Muscle layer of colon (tissue), 2 donors: ENCODE measurements around the gene GPR142.

Experiments used
- H3K27ac ChIP-seq: one replicate; pipeline ENCODE4 v1.7.0; 2013; ENCODE audit warnings: low read depth, mild to moderate bottlenecking, low read length, moderate library complexity
- H3K27me3 ChIP-seq, 2 donors: one replicate each; pipeline ENCODE4 v1.7.0; 2013; ENCODE audit warnings: low read length in 2 of 2, mild to moderate bottlenecking in 2 of 2; ENCODE audit not compliant: insufficient read depth in 2 of 2, control insufficient read depth in 1 of 2
- H3K36me3 ChIP-seq: one replicate; pipeline ENCODE4 v1.7.0; 2013; ENCODE audit warnings: mild to moderate bottlenecking, low read length; ENCODE audit not compliant: insufficient read depth
- H3K4me1 ChIP-seq: one replicate; pipeline ENCODE4 v1.7.0; 2013; ENCODE audit warnings: mild to moderate bottlenecking, low read length; ENCODE audit not compliant: insufficient read depth
- H3K4me3 ChIP-seq, 2 donors: one replicate each; pipeline ENCODE4 v1.7.0; 2013; ENCODE audit warnings: low read length in 2 of 2, low read depth in 1 of 2, mild to moderate bottlenecking in 1 of 2, moderate library complexity in 1 of 2
- H3K9ac ChIP-seq: one replicate; pipeline ENCODE4 v1.7.0; 2013; ENCODE audit warnings: low read length
- H3K9me3 ChIP-seq: one replicate; pipeline ENCODE4 v1.7.0; 2013; ENCODE audit warnings: mild to moderate bottlenecking, low read length
- donor health status: abdominal sarcoma.
- donor health status: Adenocarcinoma of cecum.

The GPR142 gene

DNA sequence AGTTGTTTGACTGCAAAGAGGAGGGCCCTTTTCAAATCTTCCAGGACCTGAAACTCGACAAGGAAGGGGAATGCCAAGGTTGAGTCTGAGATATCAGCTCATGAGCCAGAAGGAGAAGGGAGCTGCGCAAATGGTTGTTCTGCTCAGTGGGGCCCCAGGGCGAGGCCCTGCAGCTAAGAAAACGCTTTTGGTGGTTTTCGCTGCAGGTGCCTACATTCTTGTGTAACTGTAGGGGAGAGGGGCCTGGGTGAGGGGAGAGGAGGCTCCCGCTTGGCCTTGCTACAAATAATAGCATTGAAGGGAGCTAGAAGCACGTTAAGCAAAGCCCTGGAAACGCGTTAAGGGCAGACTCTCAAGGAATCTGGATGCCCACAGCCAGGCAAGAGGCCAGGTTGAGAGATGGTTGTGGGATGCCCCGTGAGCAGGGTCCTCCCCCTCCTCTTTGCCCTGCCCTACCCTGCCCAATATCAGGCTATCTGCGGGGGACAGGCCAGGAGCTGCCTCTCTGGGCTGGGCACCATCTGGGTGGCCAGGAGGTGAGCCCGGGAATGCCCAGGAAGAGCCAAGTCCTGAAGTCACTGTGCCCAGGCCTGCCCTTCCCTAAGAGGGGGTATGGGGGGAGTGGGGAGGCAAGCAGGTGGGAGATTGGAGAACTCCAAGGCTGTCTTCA, 21.9 kb downstream of the GPR142 start:
- Histone ChIP-seq H3K27ac (no peak overlapping the region), H3K4me3 (no peak overlapping the region), H3K36me3 (no peaks in the 10 kb centered on the region), H3K27me3 (no peaks in the 10 kb centered on the region), H3K9me3 (no peaks in the 10 kb centered on the region), H3K9ac (no peak overlapping the region), H3K4me1 (no peaks in the 10 kb centered on the region)

DNA sequence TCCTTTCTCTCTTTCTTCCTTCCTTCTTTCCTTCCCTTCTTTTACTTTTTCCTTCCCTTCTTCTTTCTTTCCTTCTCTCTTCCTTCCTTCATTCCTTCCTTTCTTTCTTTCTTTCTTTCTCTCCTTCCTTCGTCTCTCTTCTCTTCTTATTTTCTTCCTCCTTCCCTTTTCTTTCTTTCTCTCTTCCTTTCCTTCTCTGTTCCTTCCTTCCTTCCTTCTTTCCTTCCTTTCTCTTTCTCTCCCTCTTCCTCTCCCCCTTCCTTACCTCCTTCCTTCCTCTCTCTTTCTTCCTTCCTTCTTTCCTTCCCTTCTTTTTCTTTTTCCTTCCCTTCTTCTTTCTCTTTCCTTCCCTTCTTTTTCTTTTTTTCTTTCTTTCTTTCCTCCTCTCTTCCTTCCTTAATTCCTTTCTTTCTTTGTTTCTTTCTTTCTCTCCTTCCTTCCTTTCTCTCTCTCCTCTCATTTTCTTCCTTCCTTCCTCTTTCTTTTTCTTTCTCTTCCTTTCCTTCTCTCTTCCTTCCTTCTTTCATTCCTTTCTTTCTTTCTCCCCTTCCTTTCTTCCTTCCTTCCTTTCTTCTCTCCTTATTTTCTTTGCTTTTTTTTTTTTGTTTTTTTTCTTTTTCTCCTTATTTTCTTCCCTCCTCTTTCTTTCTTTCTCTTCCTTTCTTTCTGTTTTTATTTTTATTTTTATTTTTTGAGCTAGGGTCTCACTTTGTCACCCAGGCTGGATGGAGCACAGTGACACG, 22.8 kb downstream of the GPR142 start:
- Histone ChIP-seq H3K27me3 (no peaks in the 10 kb centered on the region), H3K4me3 (no peak overlapping the region), H3K27ac (no peak overlapping the region), H3K36me3 (no peaks in the 10 kb centered on the region), H3K4me1 (no peaks in the 10 kb centered on the region), H3K9ac (no peak overlapping the region), H3K9me3 (no peaks in the 10 kb centered on the region)

DNA sequence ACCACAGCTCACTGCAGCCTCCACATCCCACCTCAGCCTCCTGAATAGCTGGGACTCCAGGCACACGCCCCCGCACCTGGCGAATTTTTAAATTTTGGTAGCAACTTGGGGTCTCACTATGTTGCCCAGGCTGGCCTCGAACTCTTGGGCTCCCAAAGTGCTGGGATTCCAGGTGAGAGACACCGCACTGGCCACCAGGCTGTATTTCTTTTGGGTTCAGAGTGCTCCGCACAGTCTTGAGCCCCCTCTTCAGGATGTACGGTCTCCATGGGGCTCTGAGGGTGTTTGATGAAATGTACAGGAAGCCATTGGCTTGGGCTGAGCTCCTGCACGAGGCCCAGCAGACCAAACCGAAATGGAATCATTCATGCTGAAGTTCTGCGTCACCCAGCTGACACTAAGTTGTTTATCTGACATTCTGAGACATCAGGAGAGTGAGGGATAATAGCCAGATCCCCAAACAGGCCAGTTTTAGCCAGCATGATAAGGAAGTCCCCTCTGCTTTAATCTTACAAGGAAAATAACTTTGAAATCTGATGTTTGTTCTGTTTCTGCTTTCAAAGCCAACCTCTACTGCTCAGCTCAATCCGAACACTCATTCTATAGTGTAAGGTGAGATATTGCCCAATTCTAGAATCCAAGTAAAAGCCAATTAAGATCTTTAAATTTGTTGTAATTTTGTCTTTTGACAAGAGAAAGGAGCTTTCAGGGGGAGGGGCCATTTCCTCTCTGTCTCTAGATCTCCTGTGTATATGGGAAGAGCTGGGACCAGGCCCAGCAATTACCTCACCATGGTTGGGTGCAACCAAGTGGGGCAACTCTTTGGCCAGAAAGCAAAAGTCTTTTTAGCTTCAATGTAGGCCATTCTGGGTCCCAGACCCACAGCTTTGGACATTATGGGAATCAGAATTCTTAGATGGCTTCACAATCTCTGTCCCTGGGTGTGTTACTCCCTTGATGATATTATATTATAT, 23.7 kb downstream of the GPR142 start:
- Histone ChIP-seq H3K27me3 (no peaks in the 10 kb centered on the region), H3K4me1 (no peaks in the 10 kb centered on the region), H3K4me3 (no peak overlapping the region), H3K9ac (no peak overlapping the region), H3K9me3 (no peaks in the 10 kb centered on the region), H3K27ac (no peak overlapping the region), H3K36me3 (no peaks in the 10 kb centered on the region)

DNA sequence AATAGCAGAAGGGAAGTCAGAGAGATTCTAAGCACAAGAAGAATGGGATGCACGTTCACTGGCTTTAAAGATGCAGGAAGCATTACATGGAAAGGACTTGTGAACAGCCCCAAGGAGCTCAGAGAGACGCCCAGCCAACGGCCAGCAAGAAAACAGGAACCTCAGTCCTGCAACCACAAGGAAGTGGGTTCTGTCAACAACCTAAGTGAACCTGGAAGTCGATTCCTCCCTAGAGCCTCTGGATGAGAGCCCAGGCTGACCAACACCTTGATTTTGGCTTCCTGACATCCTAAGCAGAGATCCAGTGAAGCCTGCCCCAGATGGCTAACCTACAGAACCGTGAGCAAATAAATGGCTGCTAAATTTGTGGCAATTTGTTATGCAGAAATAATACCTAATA, 24.5 kb downstream of the GPR142 start:
- no peaks in the 10 kb centered on the region for H3K36me3 ChIP-seq
- H3K27ac ChIP-seq = no peak overlapping the region
- H3K4me3 ChIP-seq = no peak overlapping the region
- H3K27me3 ChIP-seq = no peaks in the 10 kb centered on the region
- no peaks in the 10 kb centered on the region for H3K9me3 ChIP-seq
- H3K9ac ChIP-seq = no peak overlapping the region
- no peaks in the 10 kb centered on the region for H3K4me1 ChIP-seq

DNA sequence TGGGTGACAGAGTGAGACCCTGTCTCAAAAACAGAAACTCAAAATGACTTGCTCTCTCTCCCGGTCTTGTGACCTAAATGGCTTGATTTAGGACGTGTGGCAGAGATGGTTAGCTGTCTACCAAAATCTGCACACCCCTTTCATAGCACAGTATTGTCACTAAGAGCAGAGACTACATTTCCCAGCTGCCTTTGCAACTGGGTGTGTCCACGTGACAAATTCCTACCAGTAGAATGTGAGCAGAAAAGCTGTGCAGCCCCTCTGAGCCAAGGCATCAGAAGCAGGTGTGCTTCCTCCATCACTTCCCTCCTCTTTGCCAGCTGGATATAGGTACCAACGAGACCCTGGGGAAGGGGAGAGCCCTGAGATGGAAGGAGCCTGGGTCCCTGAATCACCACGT, 25.5 kb downstream of the GPR142 start:
- H3K27me3 ChIP-seq = no peaks in the 10 kb centered on the region
- H3K36me3 ChIP-seq = no peaks in the 10 kb centered on the region
- no peak overlapping the region for H3K27ac ChIP-seq
- H3K4me3 ChIP-seq = no peak overlapping the region
- no peak overlapping the region for H3K9ac ChIP-seq
- H3K9me3 ChIP-seq = no peaks in the 10 kb centered on the region
- no peaks in the 10 kb centered on the region for H3K4me1 ChIP-seq

DNA sequence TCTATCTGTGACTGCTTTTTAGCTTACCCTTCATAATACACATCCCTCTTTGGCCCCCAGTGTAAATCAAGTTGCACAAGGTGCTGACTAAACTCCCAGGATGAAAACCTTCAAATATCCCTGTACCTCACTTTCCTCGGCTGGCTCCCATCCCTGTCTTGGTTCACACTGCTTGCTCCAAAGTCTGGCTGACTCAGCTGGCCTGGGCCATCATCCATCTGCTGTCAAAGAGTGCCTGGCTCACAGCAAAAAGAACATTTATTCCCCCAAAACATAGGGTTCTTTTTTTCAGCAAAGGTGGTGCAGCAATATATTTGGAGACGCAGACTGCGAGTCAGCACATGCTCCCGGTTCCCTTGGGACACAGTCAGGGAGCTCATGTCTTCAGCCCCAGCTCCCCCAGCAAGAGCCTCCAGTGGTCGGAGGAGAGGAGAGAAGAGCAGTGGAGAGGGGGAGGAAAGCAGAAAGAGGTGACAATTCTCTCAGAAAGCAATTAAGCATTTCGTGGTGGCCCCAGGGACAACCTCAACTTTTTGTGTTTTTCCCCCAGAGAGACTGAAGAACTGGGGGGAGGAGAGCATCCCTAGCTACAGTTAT, 26.1 kb downstream of the GPR142 start:
- Histone ChIP-seq H3K9me3 (no peaks in the 10 kb centered on the region), H3K9ac (no peak overlapping the region), H3K36me3 (no peaks in the 10 kb centered on the region), H3K27ac (no peak overlapping the region), H3K27me3 (no peaks in the 10 kb centered on the region), H3K4me1 (no peaks in the 10 kb centered on the region), H3K4me3 (no peak overlapping the region)

DNA sequence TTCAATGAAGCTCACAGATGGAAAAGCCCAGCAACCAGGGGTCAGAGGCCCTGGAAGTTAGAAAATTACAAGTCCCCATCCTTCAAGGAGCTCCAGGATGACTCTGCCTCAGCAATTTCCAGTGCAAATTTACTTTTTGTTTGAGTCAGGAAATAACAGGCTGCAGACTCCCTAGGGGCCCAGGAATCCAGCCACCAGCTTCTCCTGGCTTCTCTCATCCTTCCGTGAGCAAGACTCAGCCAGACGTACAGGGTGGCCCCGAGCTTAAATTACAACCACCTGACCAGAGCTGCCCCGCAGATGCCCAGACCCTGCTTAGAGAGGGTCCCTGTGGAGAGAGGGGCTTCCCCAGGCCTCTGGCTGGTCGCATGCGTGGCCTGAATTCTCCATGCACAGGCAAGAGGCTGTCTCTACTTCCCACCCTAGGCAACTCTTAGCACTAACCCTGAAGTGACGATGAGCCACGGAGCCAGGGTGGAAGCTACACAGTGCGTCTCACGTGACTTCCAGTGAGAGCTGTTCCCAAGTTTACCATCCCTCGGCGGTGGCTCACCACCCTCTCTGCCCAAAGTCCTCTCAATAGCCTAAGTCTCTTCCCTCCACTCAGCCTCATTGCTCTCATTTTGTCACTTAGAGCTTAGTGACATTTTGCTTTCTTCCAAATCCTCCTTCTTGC, 27.1 kb downstream of the GPR142 start:
- Histone ChIP-seq H3K4me3 (no peak overlapping the region), H3K27me3 (no peaks in the 10 kb centered on the region), H3K27ac (no peak overlapping the region), H3K36me3 (no peaks in the 10 kb centered on the region), H3K9ac (no peak overlapping the region), H3K9me3 (no peaks in the 10 kb centered on the region), H3K4me1 (no peaks in the 10 kb centered on the region)

DNA sequence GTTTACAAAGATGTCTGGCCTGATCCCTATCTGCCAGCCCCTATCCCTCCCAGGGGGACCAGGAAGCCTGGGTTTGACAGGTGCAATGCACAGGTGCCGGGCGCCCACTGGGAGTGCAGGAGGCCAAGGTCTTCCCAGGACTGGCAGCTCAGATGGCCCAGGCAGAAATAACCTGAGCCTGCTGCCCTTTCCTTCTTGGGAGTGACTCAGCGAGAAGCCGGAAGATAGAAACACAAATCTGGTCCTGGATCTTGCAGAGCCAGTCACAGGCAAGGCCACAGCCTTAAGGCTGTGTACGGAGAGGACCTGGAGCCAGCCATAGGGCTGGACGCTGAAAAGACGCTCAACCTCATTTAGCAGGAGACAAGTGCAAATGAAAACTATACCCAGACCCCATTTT, 27.7 kb downstream of the GPR142 start:
- Histone ChIP-seq H3K4me1 (no peaks in the 10 kb centered on the region), H3K9me3 (no peaks in the 10 kb centered on the region), H3K27me3 (no peaks in the 10 kb centered on the region), H3K4me3 (no peak overlapping the region), H3K27ac (no peak overlapping the region), H3K36me3 (no peaks in the 10 kb centered on the region), H3K9ac (no peak overlapping the region)

DNA sequence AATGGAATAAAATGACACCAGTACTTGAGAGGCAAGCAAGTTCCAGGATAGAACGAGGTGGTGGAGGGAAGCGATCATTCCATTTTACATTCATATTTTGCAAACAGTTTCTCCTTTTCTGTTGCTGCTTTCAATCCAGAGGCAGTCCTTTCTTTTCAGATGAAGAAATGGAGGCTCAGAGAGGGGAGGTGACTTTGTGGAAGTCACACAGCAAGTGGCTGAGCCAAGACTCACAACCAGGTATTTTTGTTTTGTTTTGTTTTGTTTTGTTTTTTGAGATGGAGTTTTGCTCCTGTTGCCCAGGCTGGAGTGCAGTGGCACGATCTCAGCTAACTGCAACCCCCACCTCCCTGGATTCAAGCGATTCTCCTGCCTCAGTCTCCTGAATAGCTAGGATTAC, 29.3 kb downstream of the GPR142 start:
- Histone ChIP-seq H3K9me3 (no peaks in the 10 kb centered on the region), H3K36me3 (no peaks in the 10 kb centered on the region), H3K9ac (no peak overlapping the region), H3K4me1 (no peaks in the 10 kb centered on the region), H3K4me3 (no peak overlapping the region), H3K27me3 (no peaks in the 10 kb centered on the region), H3K27ac (no peak overlapping the region)

DNA sequence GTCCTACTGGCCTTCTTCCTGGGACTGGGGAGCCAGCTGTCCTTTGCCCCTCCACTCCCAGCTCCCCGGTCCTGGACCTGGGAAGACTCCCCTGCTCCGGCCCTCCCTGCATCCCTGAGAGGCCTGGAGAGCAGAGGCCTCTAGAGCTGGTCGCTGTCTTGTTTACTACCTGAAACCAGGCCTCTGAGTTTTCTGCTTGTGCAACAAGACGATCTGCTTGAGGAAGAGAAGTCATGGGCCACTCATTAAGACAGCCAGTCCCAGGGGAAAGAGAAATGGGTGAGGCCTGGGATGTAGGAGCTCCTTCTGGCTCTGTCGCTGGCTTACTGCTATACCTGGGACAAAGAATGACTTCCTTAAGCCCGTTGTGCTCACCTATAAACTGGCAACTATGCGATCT, 34.7 kb downstream of the GPR142 start:
- H3K27me3 ChIP-seq = peaks cover 0 to 5% of the 10 kb centered on the region in 2 donors
- no peaks in the 10 kb centered on the region for H3K4me1 ChIP-seq
- H3K4me3 ChIP-seq = no peak overlapping the region
- H3K27ac ChIP-seq = no peak overlapping the region
- no peaks in the 10 kb centered on the region for H3K36me3 ChIP-seq
- H3K9me3 ChIP-seq = no peaks in the 10 kb centered on the region
- H3K9ac ChIP-seq = no peak overlapping the region
